Adipocyte (in vitro differentiated cells): ENCODE measurements around the gene KCNJ16.

Experiments used
- DNase-seq: peaks from one replicate; pipeline ENCODE4 v3.0.0-alpha.2; 2015; ENCODE audit warnings: low read depth
- H3K27me3 ChIP-seq: replicated peaks from 2 replicates; pipeline ENCODE4 v1.7.0; 2013; ENCODE audit warnings: mild to moderate bottlenecking, low read length, moderate library complexity; ENCODE audit not compliant: control insufficient read depth, insufficient read depth
- H3K36me3 ChIP-seq: 2 replicates; pipeline ENCODE4 v1.7.0; 2013; ENCODE audit warnings: low read length, mild to moderate bottlenecking, moderate library complexity; ENCODE audit not compliant: control insufficient read depth, insufficient read depth, severe bottlenecking
- H3K4me1 ChIP-seq: 2 replicates; pipeline ENCODE4 v1.7.0; 2013; ENCODE audit warnings: mild to moderate bottlenecking, low read length, moderate library complexity; ENCODE audit not compliant: control insufficient read depth, insufficient read depth
- H3K4me3 ChIP-seq: 2 replicates; pipeline ENCODE4 v1.7.0; 2013; ENCODE audit warnings: mild to moderate bottlenecking, low read length, moderate library complexity
- H3K9ac ChIP-seq: 2 replicates; pipeline ENCODE4 v1.7.0; 2013; ENCODE audit warnings: mild to moderate bottlenecking, low read length, moderate library complexity
- H3K9me3 ChIP-seq: 2 replicates; pipeline ENCODE4 v1.7.0; 2013; ENCODE audit warnings: mild to moderate bottlenecking, low read length, moderate library complexity; ENCODE audit not compliant: control insufficient read depth

The KCNJ16 gene

GRCh38 chr17:70134042-70134441, 59.0 kb downstream of the KCNJ16 start:
- Histone ChIP-seq H3K36me3 (no peaks in the 10 kb centered on the region), H3K27me3 (no peaks in the 10 kb centered on the region), H3K9me3 (no peaks in the 10 kb centered on the region), H3K4me3 (no peak overlapping the region), H3K4me1 (peaks cover 19% of the 10 kb centered on the region), H3K9ac (no peak overlapping the region)
- no peak for DNase-seq

GRCh38 chr17:70134777-70135176, 59.8 kb downstream of the KCNJ16 start:
- Histone ChIP-seq H3K4me3 (no peak overlapping the region), H3K9me3 (no peaks in the 10 kb centered on the region), H3K36me3 (no peaks in the 10 kb centered on the region), H3K9ac (no peak overlapping the region), H3K4me1 (peaks cover 19% of the 10 kb centered on the region), H3K27me3 (no peaks in the 10 kb centered on the region)
- no peak for DNase-seq

DNA sequence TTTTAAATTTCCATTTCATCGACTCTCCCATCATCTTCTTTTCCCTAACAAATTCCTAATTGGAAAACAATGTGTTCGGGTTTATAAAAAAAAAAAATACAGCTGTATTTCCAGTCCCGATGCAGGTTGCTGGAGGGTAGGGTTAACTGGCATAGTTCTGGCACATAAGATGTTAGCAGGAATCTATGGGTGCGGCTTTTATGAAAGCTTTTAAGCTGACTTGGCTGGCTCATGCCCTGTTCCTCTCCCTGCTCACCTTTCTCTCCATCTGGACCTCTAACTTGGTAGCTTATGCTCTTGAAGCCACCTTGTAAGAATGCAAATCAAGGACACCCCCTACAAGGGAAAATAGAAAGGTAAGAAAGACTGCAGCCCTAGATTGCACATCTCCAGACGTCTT, 61.1 kb downstream of the KCNJ16 start:
- H3K4me3 ChIP-seq: no peak overlapping the region

GRCh38 chr17:70137451-70138230, 62.6 kb downstream of the KCNJ16 start:
- no peaks in the 10 kb centered on the region for H3K27me3 ChIP-seq
- H3K9me3 ChIP-seq: no peaks in the 10 kb centered on the region
- H3K36me3 ChIP-seq: no peaks in the 10 kb centered on the region
- H3K9ac ChIP-seq: peak overlapping the region; percentile 85
- peak; percentile 70 for DNase-seq
- H3K4me3 ChIP-seq: peak overlapping the region; percentile 81
- peaks cover 19% of the 10 kb centered on the region for H3K4me1 ChIP-seq

More for the DNA sequence above, 61.1 kb downstream of the KCNJ16 start:
- H3K9me3 ChIP-seq: no peaks in the 10 kb centered on the region
- H3K9ac ChIP-seq: no peak overlapping the region
- no peaks in the 10 kb centered on the region for H3K27me3 ChIP-seq
- peaks cover 19% of the 10 kb centered on the region for H3K4me1 ChIP-seq
- H3K36me3 ChIP-seq: no peaks in the 10 kb centered on the region
- no peak for DNase-seq

GRCh38 chr17:70138291-70138865, 63.4 kb downstream of the KCNJ16 start:
- H3K27me3 ChIP-seq: no peaks in the 10 kb centered on the region
- no peaks in the 10 kb centered on the region for H3K36me3 ChIP-seq
- H3K9ac ChIP-seq: peak overlapping the region; percentile 51
- H3K9me3 ChIP-seq: no peaks in the 10 kb centered on the region
- H3K4me3 ChIP-seq: peak overlapping the region; percentile 81
- peaks cover 19% of the 10 kb centered on the region for H3K4me1 ChIP-seq
- peak; percentile 65 for DNase-seq

DNA sequence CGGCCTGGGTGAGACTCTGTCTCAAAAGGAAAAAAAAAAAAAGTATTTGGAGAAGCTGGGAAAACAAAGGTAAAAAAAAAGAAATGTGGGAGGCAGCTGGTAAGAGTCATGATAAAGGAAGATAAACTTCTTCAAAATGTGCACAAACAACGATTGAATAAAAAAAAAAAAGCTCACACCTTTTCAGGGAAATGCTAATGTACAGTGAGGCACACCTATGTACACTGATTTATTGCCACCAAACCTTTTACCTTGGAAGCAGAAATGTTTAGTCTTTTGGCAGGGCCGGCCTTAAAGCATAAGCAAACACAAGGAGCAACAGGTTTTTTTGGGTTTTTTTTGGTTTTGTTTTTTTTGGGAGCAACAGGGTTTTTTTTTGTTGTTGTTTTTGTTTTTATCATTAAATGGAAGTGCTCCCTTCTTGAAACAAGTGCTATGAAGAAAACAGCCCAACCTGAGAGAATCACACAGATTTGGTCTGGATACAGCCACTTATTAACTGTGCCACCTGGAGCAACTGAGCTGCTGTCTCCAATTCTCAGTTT, 64.5 kb downstream of the KCNJ16 start:
- Histone ChIP-seq H3K4me1 (peaks cover 19% of the 10 kb centered on the region), H3K36me3 (no peaks in the 10 kb centered on the region), H3K4me3 (no peak overlapping the region), H3K9ac (no peak overlapping the region), H3K27me3 (no peaks in the 10 kb centered on the region), H3K9me3 (no peaks in the 10 kb centered on the region)
- DNase-seq: no peak

DNA sequence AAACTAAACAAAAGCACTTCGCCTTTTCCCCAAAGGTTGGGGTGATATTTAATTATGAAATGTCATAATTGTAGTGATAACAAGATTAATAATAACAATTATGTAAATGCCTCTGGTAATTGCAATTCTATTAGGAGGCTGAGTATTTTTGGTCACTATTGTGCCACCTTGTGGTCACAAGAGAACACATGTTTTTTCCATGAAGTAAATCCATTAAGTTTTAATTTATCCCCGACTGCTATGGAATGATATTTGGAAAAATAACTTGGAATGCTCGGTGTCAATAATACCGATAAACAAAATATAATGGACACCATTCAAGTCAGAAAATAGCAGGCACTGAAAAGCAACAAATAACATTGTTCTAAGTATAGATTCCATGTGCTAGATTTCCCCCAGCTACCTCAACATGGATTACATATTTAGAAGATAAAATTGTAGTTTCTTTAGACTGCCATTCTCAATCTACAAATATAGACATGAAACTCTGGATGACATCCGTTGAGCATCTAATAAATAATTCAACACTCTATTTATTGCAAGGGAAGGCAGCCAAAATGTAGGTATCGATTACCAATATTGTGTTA, 69.3 kb downstream of the KCNJ16 start:
- H3K27me3 ChIP-seq: no peaks in the 10 kb centered on the region
- no peak overlapping the region for H3K4me3 ChIP-seq
- DNase-seq: peak; percentile 61
- no peak overlapping the region for H3K9ac ChIP-seq
- no peaks in the 10 kb centered on the region for H3K4me1 ChIP-seq
- no peaks in the 10 kb centered on the region for H3K9me3 ChIP-seq
- no peaks in the 10 kb centered on the region for H3K36me3 ChIP-seq

DNA sequence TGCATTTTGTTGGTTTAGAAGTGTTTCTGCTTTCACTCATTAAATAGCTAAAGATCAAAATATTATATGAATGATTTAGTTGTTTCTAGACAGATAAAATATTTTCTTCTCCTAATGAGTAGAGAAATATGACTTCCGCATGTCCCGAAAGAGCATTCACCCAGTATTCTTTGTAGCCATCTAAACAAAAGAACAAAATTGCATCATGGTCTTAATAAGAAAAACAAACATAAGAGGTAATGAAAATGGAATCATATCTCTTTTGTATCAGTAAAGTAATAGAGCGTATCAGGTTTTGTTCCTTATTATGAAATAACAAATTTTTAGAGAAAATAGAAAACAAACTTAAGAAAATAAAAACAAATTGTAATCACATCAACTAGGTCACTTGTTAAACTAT, 78.2 kb downstream of the KCNJ16 start:
- no peak for DNase-seq
- Histone ChIP-seq H3K4me1 (no peaks in the 10 kb centered on the region), H3K27me3 (no peaks in the 10 kb centered on the region), H3K9ac (no peak overlapping the region), H3K36me3 (no peaks in the 10 kb centered on the region), H3K9me3 (no peaks in the 10 kb centered on the region), H3K4me3 (no peak overlapping the region)

DNA sequence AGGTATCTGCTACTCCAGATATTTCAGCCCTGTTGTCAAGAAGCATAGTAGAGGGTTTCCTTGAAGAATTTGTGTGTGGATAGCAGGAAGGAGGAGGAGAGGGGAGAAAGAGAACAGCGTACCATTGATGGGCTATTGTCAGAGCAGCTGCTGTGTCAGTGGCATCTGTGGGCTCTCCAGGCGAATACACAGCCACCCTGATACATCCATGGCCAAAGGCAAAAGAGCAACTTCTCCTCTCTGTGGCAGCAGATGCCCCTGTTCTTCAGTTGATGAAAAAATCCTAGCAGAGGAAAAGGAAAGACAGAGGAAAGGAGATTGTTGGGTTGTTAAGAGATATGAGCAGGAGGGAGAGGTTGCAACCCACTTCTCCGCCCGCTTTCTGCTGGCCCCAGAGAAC, 82.1 kb downstream of the KCNJ16 start:
- no peak overlapping the region for H3K9ac ChIP-seq
- no peaks in the 10 kb centered on the region for H3K36me3 ChIP-seq
- no peaks in the 10 kb centered on the region for H3K4me1 ChIP-seq
- DNase-seq: no peak
- no peaks in the 10 kb centered on the region for H3K27me3 ChIP-seq
- H3K9me3 ChIP-seq: no peaks in the 10 kb centered on the region
- H3K4me3 ChIP-seq: no peak overlapping the region

DNA sequence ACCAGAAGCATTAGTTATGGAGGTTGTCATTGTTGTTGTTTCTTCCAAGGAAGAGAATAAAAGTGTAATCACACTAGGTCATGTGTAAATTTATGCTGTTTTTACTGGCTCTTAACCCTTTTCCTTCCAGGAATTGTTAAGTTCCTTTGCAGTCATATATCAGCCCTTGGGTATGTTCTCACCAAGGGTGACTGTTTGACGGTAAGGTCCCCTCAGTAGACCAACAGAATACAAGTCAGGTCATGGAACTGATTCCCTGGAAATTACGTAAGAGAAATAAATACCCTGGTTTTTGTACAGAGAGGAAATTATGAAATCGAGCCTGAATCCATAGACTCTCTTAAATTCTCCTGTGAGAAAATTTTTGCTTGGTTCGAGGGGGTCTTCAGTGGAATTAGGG, 83.2 kb downstream of the KCNJ16 start:
- DNase-seq: peak; percentile 24
- H3K9me3 ChIP-seq: no peaks in the 10 kb centered on the region
- H3K36me3 ChIP-seq: no peaks in the 10 kb centered on the region
- H3K9ac ChIP-seq: no peak overlapping the region
- no peaks in the 10 kb centered on the region for H3K4me1 ChIP-seq
- no peaks in the 10 kb centered on the region for H3K27me3 ChIP-seq
- H3K4me3 ChIP-seq: no peak overlapping the region

GRCh38 chr17:70158591-70158990, 83.6 kb downstream of the KCNJ16 start:
- H3K4me3 ChIP-seq: no peak overlapping the region
- peak; percentile 25 for DNase-seq
- no peaks in the 10 kb centered on the region for H3K4me1 ChIP-seq
- H3K27me3 ChIP-seq: no peaks in the 10 kb centered on the region
- H3K9me3 ChIP-seq: no peaks in the 10 kb centered on the region
- no peak overlapping the region for H3K9ac ChIP-seq
- H3K36me3 ChIP-seq: no peaks in the 10 kb centered on the region
